Choroid plexus epithelial cell (primary cell): ENCODE results near the gene NTSR2.
"Not testable (repeated sequence)": the region's sequence is repeated elsewhere in the genome, so short reads cannot be mapped to it uniquely, and the experiment has no call there.

ENCODE experiments used
- DNase-seq: peaks from one replicate; pipeline ENCODE4 v3.0.0-alpha.2; 2010; ENCODE audit warnings: low read depth
- H3K4me3 ChIP-seq: 2 replicates; pipeline ENCODE4 v1.5.1; 2011; ENCODE audit warnings: low read depth, mild to moderate bottlenecking, control low read depth, low read length, moderate library complexity
- TF ChIP-seq, protein P1 (sequence below): conservative IDR thresholded peaks from 2 replicates; pipeline ENCODE4 v1.5.1; 2011; ENCODE audit warnings: low read depth, mild to moderate bottlenecking, control low read depth, inconsistent platforms, low read length, moderate library complexity

NTSR2 gene

DNA sequence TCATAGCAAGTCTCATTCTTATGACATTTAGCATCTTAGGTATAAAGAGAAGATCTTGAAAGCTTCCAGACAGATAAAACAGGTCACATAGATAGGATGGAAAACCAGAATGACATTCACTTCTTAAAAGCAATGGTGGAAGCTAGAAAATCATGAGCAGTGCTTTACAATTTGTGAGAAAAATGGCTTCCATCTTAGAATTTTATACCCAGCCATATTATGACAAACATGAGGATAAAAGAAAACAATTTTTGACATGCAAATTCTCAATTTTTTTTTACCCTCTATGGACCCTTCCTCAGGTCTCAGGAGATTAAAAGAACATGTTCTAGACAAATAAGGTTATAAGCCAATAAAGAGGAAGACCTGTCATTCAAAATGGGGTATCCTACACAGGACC, 7.1 kb downstream of the NTSR2 start:
- no peak for DNase-seq
- H3K4me3 ChIP-seq, result no peak overlapping the region
- TF ChIP-seq, protein P1, sequence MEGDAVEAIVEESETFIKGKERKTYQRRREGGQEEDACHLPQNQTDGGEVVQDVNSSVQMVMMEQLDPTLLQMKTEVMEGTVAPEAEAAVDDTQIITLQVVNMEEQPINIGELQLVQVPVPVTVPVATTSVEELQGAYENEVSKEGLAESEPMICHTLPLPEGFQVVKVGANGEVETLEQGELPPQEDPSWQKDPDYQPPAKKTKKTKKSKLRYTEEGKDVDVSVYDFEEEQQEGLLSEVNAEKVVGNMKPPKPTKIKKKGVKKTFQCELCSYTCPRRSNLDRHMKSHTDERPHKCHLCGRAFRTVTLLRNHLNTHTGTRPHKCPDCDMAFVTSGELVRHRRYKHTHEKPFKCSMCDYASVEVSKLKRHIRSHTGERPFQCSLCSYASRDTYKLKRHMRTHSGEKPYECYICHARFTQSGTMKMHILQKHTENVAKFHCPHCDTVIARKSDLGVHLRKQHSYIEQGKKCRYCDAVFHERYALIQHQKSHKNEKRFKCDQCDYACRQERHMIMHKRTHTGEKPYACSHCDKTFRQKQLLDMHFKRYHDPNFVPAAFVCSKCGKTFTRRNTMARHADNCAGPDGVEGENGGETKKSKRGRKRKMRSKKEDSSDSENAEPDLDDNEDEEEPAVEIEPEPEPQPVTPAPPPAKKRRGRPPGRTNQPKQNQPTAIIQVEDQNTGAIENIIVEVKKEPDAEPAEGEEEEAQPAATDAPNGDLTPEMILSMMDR, result no peak

DNA sequence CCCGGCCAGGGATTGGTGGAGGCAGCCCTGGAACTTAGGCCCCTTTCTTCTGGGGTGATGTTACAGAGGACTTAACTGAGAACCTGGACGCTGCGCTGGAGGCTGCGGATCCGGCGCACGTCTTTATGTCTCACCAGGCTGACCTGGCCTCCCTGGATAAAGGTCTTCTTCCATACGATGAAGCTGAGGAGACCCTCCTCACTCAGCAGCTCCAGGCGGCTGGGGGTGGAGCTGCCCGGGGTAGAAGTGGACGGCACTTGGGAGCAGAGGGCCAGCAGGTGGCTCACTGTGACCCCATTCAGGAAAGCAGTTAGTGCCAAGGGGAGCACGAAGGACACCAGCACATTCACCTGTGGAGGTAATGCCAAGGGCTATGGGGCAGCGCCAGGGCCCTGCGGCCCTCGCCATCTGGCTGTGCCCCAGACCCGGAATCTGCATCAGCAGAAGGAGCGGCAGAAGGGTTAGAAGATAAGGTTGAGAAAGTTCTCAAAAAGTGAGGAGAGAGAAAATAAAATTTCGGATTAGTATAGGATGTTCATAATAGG, 8.0 kb downstream of the NTSR2 start:
- TF ChIP-seq, protein P1, result no peak
- H3K4me3 ChIP-seq, result no peak overlapping the region
- no peak for DNase-seq

DNA sequence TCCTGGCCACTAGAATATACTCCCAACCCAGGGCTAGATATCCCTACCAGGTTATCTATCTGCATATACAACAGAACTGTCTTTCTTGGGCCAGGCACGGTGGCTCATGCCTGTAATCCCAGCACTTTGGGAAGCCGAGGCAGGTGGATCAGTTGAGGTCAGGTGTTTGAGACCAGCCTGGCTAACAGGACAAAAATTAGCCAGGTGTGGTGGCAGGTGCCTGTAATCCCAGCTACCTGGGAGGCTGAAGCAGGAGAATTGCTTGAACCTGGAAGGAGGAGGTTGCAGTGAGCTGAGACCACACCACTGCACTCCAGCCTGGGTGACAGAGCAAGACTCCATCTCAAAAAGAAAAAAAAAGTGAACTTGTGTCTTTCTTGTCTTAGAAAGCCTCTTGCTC, 9.6 kb downstream of the NTSR2 start:
- DNase-seq, H3K4me3 ChIP-seq: not testable (repeated sequence)

DNA sequence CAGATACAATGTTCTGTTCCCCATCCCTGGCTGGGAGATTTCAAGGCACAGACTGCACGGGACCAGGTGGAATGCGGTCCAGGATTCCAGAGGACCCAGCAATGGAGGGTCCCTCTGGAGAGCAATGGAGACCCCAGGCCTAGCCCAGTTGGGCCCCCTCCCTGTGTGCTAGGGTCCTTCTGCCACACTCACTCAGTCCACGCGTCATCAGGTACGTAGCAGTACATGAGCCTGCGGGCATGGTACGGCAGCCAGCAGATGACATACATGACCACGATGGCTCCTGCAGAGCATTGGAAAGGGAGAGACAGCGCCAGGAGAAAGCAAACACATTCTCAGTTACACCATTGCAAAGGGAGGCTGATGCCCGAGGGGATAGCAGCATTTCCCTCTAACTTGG, 10.1 kb downstream of the NTSR2 start:
- no peak overlapping the region for H3K4me3 ChIP-seq
- DNase-seq, result no peak
- TF ChIP-seq, protein P1, result no peak

DNA sequence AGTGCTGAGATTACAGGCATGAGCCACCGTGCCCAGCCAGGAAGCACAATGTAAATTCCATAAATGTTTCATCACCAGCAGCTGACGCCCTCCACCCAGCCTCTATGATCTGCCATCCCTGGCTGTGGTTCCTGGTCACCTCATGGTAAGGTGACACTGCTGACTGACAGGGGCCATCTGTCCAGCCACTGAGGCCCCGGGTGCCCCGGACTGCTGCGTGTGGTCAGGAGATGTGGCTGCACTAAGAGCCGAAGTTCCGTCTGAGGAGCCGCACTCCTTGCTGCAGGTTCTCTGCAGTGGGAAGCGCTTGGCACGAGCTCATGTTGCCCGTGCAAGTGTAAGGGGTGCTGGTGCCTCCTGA, 10.9 kb downstream of the NTSR2 start:
- TF ChIP-seq, protein P1, result no peak

DNA sequence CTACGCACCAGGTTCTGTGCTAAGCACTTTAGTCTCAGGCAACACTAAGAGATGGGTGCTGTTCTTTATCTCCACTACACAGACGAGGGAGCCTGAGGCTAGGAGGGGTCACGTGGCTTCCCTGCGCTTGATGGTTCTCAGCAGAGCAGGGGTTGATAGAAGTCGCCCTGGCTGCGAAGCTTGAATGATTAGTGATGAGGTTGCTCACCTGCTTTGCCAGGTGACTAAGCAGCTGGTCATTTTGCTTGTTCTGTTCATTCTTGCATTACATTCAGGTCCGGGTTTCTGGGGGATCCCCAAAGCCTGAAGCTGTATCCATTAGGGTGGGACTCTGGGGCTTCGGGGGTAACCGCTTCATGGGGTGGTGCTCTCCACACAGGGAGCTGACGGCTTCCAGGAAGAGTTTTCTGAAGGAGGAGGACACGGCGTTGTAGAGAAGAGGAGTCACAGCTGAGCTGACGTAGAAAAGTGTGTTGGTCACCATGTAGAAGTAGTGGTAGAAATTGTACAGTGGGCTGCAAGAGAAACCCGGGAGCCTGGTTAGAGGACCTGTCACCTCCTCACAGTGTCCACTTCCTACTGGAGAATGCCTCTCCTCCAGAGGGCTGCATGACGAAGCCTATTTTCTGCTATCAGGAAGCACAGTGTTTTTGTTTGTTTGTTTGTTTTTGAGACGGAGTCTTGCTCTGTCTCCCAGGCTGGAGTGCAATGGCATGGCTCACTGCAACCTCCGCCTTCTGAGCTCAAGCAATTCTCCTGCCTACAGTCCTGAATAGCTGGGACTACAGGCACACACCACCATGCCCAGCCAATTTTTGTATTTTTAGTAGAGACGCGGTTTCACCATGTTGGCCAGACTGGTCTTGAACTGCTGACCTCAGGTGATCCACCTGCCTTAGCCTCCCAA, 11.5 kb downstream of the NTSR2 start:
- no peak for DNase-seq
- TF ChIP-seq, protein P1, result no peak
- H3K4me3 ChIP-seq, result no peak overlapping the region

More for the DNA sequence above, 10.9 kb downstream of the NTSR2 start:
- no peak overlapping the region for H3K4me3 ChIP-seq
- DNase-seq, result no peak

DNA sequence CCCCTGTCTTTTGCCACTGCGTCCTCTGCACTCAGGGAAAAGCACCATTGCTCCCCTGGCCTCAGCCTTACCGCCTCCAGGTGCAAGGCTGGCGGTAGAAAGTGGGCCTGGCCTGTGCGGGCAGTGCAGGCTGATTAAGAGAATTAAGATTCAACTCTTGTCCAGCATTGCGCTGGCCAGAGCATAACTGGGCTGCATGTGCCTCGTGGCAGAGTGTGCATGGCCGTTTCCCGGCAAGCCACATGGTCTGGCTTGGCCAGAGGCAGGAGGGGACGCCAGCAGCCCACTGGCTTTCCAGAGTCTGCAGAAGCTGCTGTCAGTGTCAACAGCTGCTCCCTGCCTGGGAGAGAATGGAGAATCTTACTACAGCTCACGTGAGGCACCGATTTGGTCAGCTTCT, 12.3 kb downstream of the NTSR2 start:
- H3K4me3 ChIP-seq, result no peak overlapping the region
- TF ChIP-seq, protein P1, result no peak
- no peak for DNase-seq
